AG09309 (cell line): ENCODE results near the gene SLC66A3.

Experiments used
- DNase-seq: peaks from one replicate; pipeline ENCODE4 v3.0.0-alpha.2; 2010; ENCODE audit warnings: low read depth
- H3K4me3 ChIP-seq: 2 replicates; pipeline ENCODE4 v1.5.1; 2011; ENCODE audit warnings: mild to moderate bottlenecking, low read depth, low read length, moderate library complexity; ENCODE audit not compliant: control insufficient read depth
- TF ChIP-seq, protein P1 (sequence below): IDR thresholded peaks from 2 replicates; pipeline ENCODE4 v1.5.1; 2011; ENCODE audit warnings: mild to moderate bottlenecking, low read depth, low read length, inconsistent platforms; ENCODE audit not compliant: insufficient read depth, control insufficient read depth; ENCODE audit errors: missing control alignments

The SLC66A3 gene

GRCh38 chr2:11128243-11128951 is 26.9 kb upstream of the SLC66A3 start:
- peak; percentile 11 for DNase-seq
- TF ChIP-seq, protein P1, sequence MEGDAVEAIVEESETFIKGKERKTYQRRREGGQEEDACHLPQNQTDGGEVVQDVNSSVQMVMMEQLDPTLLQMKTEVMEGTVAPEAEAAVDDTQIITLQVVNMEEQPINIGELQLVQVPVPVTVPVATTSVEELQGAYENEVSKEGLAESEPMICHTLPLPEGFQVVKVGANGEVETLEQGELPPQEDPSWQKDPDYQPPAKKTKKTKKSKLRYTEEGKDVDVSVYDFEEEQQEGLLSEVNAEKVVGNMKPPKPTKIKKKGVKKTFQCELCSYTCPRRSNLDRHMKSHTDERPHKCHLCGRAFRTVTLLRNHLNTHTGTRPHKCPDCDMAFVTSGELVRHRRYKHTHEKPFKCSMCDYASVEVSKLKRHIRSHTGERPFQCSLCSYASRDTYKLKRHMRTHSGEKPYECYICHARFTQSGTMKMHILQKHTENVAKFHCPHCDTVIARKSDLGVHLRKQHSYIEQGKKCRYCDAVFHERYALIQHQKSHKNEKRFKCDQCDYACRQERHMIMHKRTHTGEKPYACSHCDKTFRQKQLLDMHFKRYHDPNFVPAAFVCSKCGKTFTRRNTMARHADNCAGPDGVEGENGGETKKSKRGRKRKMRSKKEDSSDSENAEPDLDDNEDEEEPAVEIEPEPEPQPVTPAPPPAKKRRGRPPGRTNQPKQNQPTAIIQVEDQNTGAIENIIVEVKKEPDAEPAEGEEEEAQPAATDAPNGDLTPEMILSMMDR: no peak
- H3K4me3 ChIP-seq: no peak overlapping the region

- H3K4me3 ChIP-seq: no peak overlapping the region
- TF ChIP-seq, protein P1: peak; percentile 4
Observed at GRCh38 chr2:11129598-11130449, 25.4 kb upstream of the SLC66A3 start.

GRCh38 chr2:11131166-11131920 is 23.9 kb upstream of the SLC66A3 start:
- TF ChIP-seq, protein P1: no peak
- DNase-seq: no peak
- no peak overlapping the region for H3K4me3 ChIP-seq

More at GRCh38 chr2:11129598-11130449, 25.4 kb upstream of the SLC66A3 start:
- DNase-seq: no peak

DNA sequence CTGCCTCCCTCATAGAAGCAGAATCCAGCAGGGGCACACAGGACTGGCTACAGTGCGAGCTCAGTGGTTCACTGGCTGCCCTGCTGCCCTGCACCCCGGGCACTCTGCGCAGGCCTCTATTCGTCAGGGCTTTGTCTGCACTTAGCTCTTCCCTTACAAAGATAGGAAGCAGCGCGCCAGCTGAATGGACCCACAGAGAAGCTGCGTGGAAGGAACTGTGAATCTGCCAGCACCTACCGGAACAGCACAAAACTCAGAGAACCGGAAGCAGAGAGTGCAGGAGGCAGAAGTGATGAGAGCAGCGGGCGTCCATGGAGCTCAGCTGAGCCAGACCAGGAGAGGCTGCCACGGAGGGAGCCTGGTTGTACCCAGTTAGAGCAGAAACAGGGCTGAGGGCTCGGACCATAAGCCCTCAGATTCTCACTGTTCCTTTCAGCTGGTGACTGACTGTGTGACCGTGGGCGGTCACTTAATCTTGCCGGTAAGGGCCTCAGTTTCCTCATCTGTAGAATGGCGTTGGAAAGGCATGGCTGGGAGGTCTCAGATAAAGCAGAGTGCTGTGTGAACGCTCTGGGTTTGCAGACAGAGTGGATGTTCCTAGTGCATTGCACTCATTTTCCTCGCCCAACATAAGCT is 23.1 kb upstream of the SLC66A3 start:
- TF ChIP-seq, protein P1: no peak
- no peak overlapping the region for H3K4me3 ChIP-seq
- no peak for DNase-seq

GRCh38 chr2:11133238-11133935 is 21.9 kb upstream of the SLC66A3 start:
- peak overlapping the region; percentile 74 for H3K4me3 ChIP-seq
- no peak for DNase-seq
- TF ChIP-seq, protein P1: no peak
